GDM1 (cell line): ENCODE data around the gene AUTS2.

Experiments
- DNase-seq: peaks from one replicate; lab custom pipeline; 2025; lab: John Stamatoyannopoulos, UW

AUTS2 gene

GRCh38 chr7:70552141-70552540 lies 953.9 kb downstream of the AUTS2 start:
- no peak for DNase-seq

DNA sequence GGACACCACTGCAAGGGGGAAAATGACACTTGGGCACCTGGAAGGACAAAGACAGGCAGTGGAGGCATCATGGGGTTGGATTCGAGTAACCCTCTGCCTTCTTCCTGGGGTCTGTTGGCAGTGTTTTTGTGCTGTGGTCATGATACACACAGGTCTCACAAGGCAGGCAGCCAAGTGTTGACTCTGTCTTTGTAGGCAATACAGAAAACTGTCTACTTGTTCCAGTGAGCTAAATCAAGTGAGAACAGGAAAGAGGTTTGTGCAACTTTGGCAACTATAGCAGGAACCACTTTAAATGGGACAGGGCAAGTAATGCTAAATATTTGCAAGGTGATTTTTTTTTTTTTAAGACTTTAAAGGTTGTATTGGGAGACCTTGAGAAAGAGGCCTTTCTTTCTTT lies 955.1 kb downstream of the AUTS2 start:
- DNase-seq = no peak

DNA sequence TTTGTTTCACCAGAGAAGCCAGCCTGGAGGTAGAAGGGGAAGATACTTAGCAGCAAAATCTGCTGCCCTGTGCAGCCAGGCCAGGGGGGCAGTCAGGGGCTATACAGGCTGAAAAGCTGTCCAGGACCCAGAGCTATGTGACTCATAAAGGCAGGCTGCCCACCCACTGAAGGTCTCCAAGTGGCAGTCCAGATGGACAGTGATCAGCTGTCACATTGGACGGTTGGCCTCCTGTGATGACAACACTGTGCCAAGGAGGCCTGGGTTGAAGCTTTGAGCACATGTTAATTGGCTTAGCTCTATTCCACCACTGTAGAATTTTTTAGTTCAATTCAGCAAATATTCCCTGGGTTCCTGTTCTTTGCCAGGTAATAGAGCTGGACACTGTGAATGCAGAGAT lies 956.4 kb downstream of the AUTS2 start:
- no peak for DNase-seq

GRCh38 chr7:70556761-70557160 lies 958.5 kb downstream of the AUTS2 start:
- DNase-seq = no peak

- DNase-seq = no peak
These were observed 959.1 kb downstream of the AUTS2 start for GRCh38 chr7:70557338-70557737.

DNA sequence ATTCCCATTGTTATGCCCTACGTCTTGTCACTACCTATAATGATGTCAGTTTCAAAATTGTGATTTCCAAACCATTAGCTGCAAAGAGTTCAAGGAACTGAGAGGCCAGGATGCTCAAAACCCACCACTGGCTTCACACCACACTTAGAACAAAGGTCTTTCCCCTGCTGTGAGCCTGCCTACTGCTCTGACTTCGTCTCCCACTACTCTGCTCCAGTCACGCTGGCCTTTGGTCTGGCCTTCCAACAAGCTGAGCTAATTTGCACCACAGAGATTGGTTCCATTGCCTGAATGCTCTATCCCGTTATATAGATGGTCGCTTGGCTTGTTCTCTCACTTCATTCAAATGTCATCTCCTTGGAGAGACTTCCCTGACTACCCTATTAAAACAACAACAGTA lies 961.5 kb downstream of the AUTS2 start:
- no peak for DNase-seq

DNA sequence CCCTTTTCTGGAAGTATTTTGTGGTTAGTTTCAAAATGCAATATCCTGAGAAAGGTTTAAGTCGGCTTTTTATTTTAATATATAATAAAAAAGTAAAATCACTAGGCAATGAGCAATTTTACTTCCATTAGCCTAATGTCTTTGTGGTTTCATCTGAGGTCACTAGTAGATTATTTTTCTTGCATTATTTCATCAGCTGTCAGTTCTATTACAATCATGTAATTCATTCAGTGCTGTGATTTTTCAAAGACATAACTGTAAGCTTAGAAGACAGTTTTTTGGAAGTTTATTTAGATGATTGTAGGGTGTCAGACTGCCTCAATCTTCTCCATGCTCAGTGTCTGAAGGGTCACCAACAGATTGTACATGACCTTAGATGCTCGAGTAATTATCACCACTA lies 965.7 kb downstream of the AUTS2 start:
- no peak for DNase-seq

GRCh38 chr7:70565721-70566370 lies 967.6 kb downstream of the AUTS2 start:
- DNase-seq = no peak

GRCh38 chr7:70566671-70567070 lies 968.4 kb downstream of the AUTS2 start:
- DNase-seq = no peak

DNA sequence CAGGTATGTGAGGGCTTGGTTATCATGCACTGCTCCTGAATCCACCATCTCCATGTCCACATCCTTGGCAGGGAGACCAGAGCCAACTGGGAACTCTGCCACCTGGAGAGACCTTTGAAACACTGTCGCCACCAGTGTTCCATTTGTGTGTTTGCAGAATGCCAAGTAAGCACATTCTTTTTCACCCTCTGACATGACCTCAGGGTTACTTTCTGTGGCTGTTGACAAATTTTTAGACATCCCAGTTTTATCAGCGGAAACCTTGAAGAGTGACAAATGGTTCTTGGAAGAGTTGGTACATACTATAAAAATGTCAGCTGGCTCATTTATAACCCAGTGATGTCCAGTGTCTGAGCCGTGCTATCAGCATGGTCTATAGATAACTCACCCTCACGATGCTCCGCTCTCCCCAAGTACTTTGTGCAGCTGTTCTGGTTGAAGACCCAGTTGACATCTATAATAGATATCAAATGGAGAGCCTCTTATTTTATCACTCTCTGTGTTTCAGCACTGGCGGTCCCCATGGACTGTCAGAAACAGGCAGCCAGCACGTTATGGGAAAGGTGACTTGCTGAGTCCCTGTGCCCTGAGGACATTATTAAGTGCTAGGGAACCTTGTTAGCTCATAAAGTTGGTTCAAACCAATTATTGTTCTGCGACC lies 970.5 kb downstream of the AUTS2 start:
- DNase-seq = no peak

- DNase-seq = no peak
These were observed 971.1 kb downstream of the AUTS2 start for GRCh38 chr7:70569335-70569819.

DNA sequence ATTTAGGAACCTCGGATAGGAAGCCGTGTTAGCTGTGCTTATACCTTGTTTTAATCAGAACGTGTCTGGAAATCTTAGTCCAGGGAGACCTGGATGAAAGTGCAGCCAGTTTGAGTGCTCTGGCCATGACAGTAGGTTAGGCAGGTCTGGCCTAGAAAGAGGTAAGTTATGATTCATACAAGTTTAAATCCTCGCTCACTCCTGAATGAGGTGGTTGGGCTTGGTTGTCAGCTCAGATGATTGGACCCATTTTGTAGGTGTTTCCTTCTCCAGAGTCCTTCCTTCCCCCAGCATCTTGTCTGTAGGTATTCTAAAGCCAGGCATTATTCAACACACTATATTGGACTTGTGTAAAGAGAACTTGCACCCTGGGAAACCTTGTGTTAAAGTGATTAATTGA lies 971.8 kb downstream of the AUTS2 start:
- no peak for DNase-seq

DNA sequence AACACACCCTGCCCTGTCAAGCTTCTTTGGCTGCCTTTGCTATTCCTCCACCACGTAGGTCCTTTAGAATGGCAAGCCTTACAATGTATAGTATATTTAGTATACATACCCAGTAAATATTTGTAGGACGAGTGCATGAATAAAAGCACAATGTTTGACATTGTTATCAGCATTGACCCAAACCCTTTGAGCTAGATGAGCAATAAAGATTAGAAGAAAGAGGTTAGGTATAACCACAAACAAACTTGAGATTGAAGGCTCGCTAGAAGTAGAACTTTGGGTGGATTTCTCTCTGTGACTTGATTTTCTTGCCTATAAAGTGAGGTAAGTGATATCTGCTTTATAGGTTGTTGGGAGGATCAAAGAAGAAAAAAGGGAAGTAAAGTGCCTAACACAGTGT lies 972.7 kb downstream of the AUTS2 start:
- DNase-seq = no peak

DNA sequence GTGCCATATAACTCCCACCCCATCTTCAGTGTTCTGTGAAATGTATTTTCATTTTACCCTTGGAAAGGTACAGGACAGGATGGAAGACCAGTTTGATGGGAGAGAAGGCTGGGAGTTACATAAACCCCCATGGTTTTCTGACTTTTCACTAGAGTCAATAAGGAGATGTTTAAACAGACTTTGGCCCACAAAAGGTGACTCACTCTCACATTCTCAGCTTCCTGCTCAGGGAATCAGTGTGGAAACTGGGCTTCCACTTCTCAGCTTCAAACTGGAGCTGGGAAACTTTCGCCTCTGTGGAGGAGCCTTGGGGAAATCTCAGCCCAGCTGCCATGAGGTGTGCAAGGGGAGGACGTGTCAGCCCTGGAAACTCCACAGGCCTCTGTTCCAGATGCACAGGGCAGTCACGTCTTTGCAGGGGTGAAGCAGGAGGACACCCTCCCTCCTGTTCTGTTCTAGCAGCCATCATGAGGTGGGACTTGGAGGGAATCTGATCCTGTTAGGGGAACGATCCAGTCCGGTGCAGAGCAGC lies 973.2 kb downstream of the AUTS2 start:
- no peak for DNase-seq

DNA sequence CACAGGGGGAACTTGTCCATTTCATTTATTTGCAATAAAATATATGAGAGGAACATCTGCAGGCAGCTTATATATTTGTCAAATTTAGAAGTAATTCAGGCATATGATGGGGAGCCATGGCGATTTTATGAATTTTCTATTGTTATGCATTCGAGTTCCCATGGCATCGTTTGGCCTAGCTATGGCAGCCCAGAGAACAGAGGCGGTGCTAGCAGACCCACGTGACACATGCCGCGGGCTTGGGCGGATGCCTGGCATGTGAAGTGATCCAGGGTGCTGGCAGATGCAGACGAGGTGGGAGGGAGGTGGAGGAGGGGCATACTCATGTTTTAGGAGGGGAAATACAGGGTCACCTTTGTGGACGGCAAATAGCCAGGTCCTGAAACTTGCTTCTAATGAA lies 973.7 kb downstream of the AUTS2 start:
- DNase-seq = no peak

DNA sequence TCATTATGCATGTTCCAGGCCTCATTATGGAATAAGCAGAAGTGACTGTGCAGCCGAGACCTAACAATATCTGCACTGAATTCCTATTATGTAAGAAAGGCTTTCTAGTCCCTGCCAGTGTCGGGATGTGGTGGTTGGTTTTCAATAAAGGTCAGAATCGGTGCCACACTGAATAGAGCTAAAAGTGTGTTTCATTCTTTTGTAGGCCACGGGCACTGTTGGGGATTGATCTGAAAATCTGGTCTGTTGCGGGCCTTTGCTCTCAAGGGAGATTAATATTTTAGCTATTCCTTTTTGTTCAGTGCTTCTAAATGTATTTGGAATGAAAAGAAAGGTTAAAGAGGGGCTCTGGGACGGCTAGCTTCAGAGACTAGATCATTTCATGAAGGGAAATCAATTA lies 974.3 kb downstream of the AUTS2 start:
- DNase-seq = no peak

GRCh38 chr7:70573071-70573661 lies 974.9 kb downstream of the AUTS2 start:
- DNase-seq = no peak

- no peak for DNase-seq
These were observed 975.4 kb downstream of the AUTS2 start for GRCh38 chr7:70573696-70574095.

DNA sequence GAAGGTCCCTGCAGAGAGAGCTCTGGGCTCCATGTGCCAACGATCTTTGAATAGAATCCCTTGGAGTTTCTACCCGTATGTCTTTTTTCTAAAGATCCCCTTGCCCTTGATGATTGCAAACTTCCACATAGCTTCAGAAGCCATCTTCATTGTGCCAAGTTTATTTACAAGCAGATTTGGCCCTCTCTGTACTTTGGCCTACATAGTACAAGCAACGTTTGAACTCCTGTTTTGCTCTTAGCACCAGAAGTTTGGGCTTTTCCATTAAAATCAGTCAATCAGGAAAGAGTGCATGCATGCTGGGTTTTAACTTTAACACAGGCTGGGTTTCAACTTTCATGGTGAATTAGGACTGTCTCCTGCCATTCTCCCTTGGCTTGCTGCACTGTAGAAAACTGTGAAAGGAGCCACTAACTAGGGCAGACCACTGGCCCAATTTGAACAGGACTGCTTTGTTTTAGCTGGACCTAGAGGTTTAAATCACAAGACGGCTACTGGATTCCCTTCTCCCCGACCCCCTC lies 976.1 kb downstream of the AUTS2 start:
- DNase-seq = no peak

GRCh38 chr7:70574970-70575799 lies 976.9 kb downstream of the AUTS2 start:
- DNase-seq = no peak

- no peak for DNase-seq
These were observed 978.8 kb downstream of the AUTS2 start for GRCh38 chr7:70577078-70577477.

- no peak for DNase-seq
These were observed 979.9 kb downstream of the AUTS2 start for GRCh38 chr7:70578131-70578530.
